ENCODE data around the gene SLC35F3. TPM values are rescaled to one million over a fixed set of nuclear protein-coding genes. Genes with fewer than 3 reads are reported as not detected.

The SLC35F3 gene
- total and polyA plus RNA-seq, 3 experiments from 2014 or later = 0.21 to 7.8 (median 6.9) TPM

- no peak overlapping the region for H3K4me3 Mint-ChIP-seq
Measured at GRCh38 chr1:233962878-233963277, 58.4 kb downstream of the SLC35F3 start.

GRCh38 chr1:233965856-233966255, 61.4 kb downstream of the SLC35F3 start:
- Histone ChIP-seq H3K36me3 (ENCODE audit: insufficient read depth, low read length) (no peaks in the 10 kb centered on the region), H3K27me3 (ENCODE audit: insufficient read depth, low read length, poor library complexity, severe bottlenecking) (no peaks in the 10 kb centered on the region), H3K4me3 (ENCODE audit: low read length) (no peak overlapping the region), H3K9me3 (ENCODE audit: low read length) (no peaks in the 10 kb centered on the region), H3K27ac (ENCODE audit: low read depth, low read length) (no peak overlapping the region), H3K4me1 (ENCODE audit: insufficient read depth, low read length) (no peaks in the 10 kb centered on the region)
- no peaks in the 10 kb centered on the region for H3K4me1 Mint-ChIP-seq
- H3K4me3 Mint-ChIP-seq = no peak overlapping the region
- DNase-seq = no peak
- peaks cover 6 to 21% of the 10 kb centered on the region in 2 donors for H3K27me3 Mint-ChIP-seq
- peaks cover 0 to 4% (median 2%) of the 10 kb centered on the region in 5 donors for H3K9me3 Mint-ChIP-seq
- no peaks in the 10 kb centered on the region for H3K36me3 Mint-ChIP-seq
- POLR2A ChIA-PET = no interaction called here
- CTCF ChIA-PET = no interaction called here
- H3K27ac Mint-ChIP-seq = no peak overlapping the region

More at GRCh38 chr1:233962878-233963277, 58.4 kb downstream of the SLC35F3 start:
- no peak overlapping the region for H3K27ac ChIP-seq (ENCODE audit: low read depth, low read length)
- POLR2A ChIA-PET = no interaction called here
- CTCF ChIA-PET = no interaction called here
- no peak for DNase-seq
- no peak overlapping the region for H3K4me3 ChIP-seq (ENCODE audit: low read length)
- H3K27me3 ChIP-seq (ENCODE audit: insufficient read depth, low read length, poor library complexity, severe bottlenecking) = no peaks in the 10 kb centered on the region
- H3K27me3 Mint-ChIP-seq = peaks cover 6 to 17% of the 10 kb centered on the region in 2 donors
- no peaks in the 10 kb centered on the region for H3K9me3 ChIP-seq (ENCODE audit: low read length)
- H3K9me3 Mint-ChIP-seq = peaks cover 0 to 4% (median 2%) of the 10 kb centered on the region in 5 donors
- H3K36me3 Mint-ChIP-seq = no peaks in the 10 kb centered on the region
- H3K36me3 ChIP-seq (ENCODE audit: insufficient read depth, low read length) = no peaks in the 10 kb centered on the region
- no peaks in the 10 kb centered on the region for H3K4me1 ChIP-seq (ENCODE audit: insufficient read depth, low read length)
- no peaks in the 10 kb centered on the region for H3K4me1 Mint-ChIP-seq
- no peak overlapping the region for H3K27ac Mint-ChIP-seq

GRCh38 chr1:233971753-233972152, 67.3 kb downstream of the SLC35F3 start:
- CTCF ChIA-PET = no interaction called here
- Mint-ChIP-seq H3K27me3 (peaks cover 0 to 7% of the 10 kb centered on the region in 2 donors), H3K4me3 (no peak overlapping the region), H3K9me3 (peaks cover 0 to 2% (median 0%) of the 10 kb centered on the region in 5 donors), H3K27ac (no peak overlapping the region), H3K36me3 (no peaks in the 10 kb centered on the region), H3K4me1 (no peaks in the 10 kb centered on the region)
- no peaks in the 10 kb centered on the region for H3K9me3 ChIP-seq (ENCODE audit: low read length)
- POLR2A ChIA-PET = no interaction called here
- H3K27ac ChIP-seq (ENCODE audit: low read depth, low read length) = no peak overlapping the region
- H3K4me3 ChIP-seq (ENCODE audit: low read length) = no peak overlapping the region
- H3K27me3 ChIP-seq (ENCODE audit: insufficient read depth, low read length, poor library complexity, severe bottlenecking) = no peaks in the 10 kb centered on the region
- no peaks in the 10 kb centered on the region for H3K36me3 ChIP-seq (ENCODE audit: insufficient read depth, low read length)
- H3K4me1 ChIP-seq (ENCODE audit: insufficient read depth, low read length) = no peaks in the 10 kb centered on the region
- DNase-seq = no peak

- H3K27ac ChIP-seq (ENCODE audit: low read depth, low read length) = no peak overlapping the region
- H3K4me1 ChIP-seq (ENCODE audit: insufficient read depth, low read length) = no peaks in the 10 kb centered on the region
- CTCF ChIA-PET = no interaction called here
- POLR2A ChIA-PET = no interaction called here
- Mint-ChIP-seq H3K36me3 (no peaks in the 10 kb centered on the region), H3K27ac (no peak overlapping the region), H3K27me3 (peaks cover 0 to 7% of the 10 kb centered on the region in 2 donors), H3K4me1 (no peaks in the 10 kb centered on the region), H3K4me3 (no peak overlapping the region), H3K9me3 (peaks cover 0 to 2% (median 0%) of the 10 kb centered on the region in 5 donors)
- H3K36me3 ChIP-seq (ENCODE audit: insufficient read depth, low read length) = no peaks in the 10 kb centered on the region
- H3K9me3 ChIP-seq (ENCODE audit: low read length) = no peaks in the 10 kb centered on the region
- DNase-seq = no peak
- H3K4me3 ChIP-seq (ENCODE audit: low read length) = no peak overlapping the region
- no peaks in the 10 kb centered on the region for H3K27me3 ChIP-seq (ENCODE audit: insufficient read depth, low read length, poor library complexity, severe bottlenecking)
Measured at GRCh38 chr1:233972563-233972950, 68.1 kb downstream of the SLC35F3 start.

- POLR2A ChIA-PET = no interaction called here
Measured at GRCh38 chr1:233972951-233973635, 68.6 kb downstream of the SLC35F3 start.

GRCh38 chr1:233975486-233975885, 71.0 kb downstream of the SLC35F3 start:
- Histone ChIP-seq H3K27ac (ENCODE audit: low read depth, low read length) (no peak overlapping the region), H3K4me3 (ENCODE audit: low read length) (no peak overlapping the region), H3K4me1 (ENCODE audit: insufficient read depth, low read length) (no peaks in the 10 kb centered on the region), H3K9me3 (ENCODE audit: low read length) (no peaks in the 10 kb centered on the region), H3K36me3 (ENCODE audit: insufficient read depth, low read length) (no peaks in the 10 kb centered on the region), H3K27me3 (ENCODE audit: insufficient read depth, low read length, poor library complexity, severe bottlenecking) (no peaks in the 10 kb centered on the region)
- Mint-ChIP-seq H3K27me3 (peaks cover 2 to 3% of the 10 kb centered on the region in 2 donors), H3K4me1 (no peaks in the 10 kb centered on the region), H3K4me3 (no peak overlapping the region), H3K36me3 (no peaks in the 10 kb centered on the region), H3K27ac (no peak overlapping the region), H3K9me3 (no peaks in the 10 kb centered on the region)
- ChIA-PET CTCF (no interaction called here), POLR2A (no interaction called here)
- no peak for DNase-seq

More at GRCh38 chr1:233972951-233973635, 68.6 kb downstream of the SLC35F3 start:
- Histone ChIP-seq H3K36me3 (ENCODE audit: insufficient read depth, low read length) (no peaks in the 10 kb centered on the region), H3K27me3 (ENCODE audit: insufficient read depth, low read length, poor library complexity, severe bottlenecking) (no peaks in the 10 kb centered on the region), H3K4me3 (ENCODE audit: low read length) (no peak overlapping the region), H3K27ac (ENCODE audit: low read depth, low read length) (no peak overlapping the region), H3K9me3 (ENCODE audit: low read length) (no peaks in the 10 kb centered on the region), H3K4me1 (ENCODE audit: insufficient read depth, low read length) (no peaks in the 10 kb centered on the region)
- CTCF ChIA-PET = no interaction called here
- no peak for DNase-seq
- peaks cover 2 to 7% of the 10 kb centered on the region in 2 donors for H3K27me3 Mint-ChIP-seq
- no peaks in the 10 kb centered on the region for H3K36me3 Mint-ChIP-seq
- no peaks in the 10 kb centered on the region for H3K4me1 Mint-ChIP-seq
- H3K27ac Mint-ChIP-seq = no peak overlapping the region
- H3K9me3 Mint-ChIP-seq = peaks cover 0 to 2% (median 0%) of the 10 kb centered on the region in 5 donors
- no peak overlapping the region for H3K4me3 Mint-ChIP-seq

- H3K27me3 ChIP-seq (ENCODE audit: insufficient read depth, low read length, poor library complexity, severe bottlenecking) = no peaks in the 10 kb centered on the region
- H3K4me3 ChIP-seq (ENCODE audit: low read length) = no peak overlapping the region
- no peak overlapping the region for H3K27ac ChIP-seq (ENCODE audit: low read depth, low read length)
- H3K36me3 Mint-ChIP-seq = no peaks in the 10 kb centered on the region
- no peaks in the 10 kb centered on the region for H3K9me3 Mint-ChIP-seq
- peaks cover 2 to 10% of the 10 kb centered on the region in 2 donors for H3K27me3 Mint-ChIP-seq
- no peak overlapping the region for H3K4me3 Mint-ChIP-seq
- H3K36me3 ChIP-seq (ENCODE audit: insufficient read depth, low read length) = no peaks in the 10 kb centered on the region
- POLR2A ChIA-PET = no interaction called here
- no peaks in the 10 kb centered on the region for H3K4me1 ChIP-seq (ENCODE audit: insufficient read depth, low read length)
- H3K4me1 Mint-ChIP-seq = no peaks in the 10 kb centered on the region
- no peak for DNase-seq
- H3K27ac Mint-ChIP-seq = no peak overlapping the region
- CTCF ChIA-PET = no interaction called here
- no peaks in the 10 kb centered on the region for H3K9me3 ChIP-seq (ENCODE audit: low read length)
Measured at GRCh38 chr1:233981042-233981675, 76.7 kb downstream of the SLC35F3 start.

- H3K9me3 ChIP-seq (ENCODE audit: low read length) = no peaks in the 10 kb centered on the region
- DNase-seq = no peak
- H3K4me1 Mint-ChIP-seq = no peaks in the 10 kb centered on the region
- no peaks in the 10 kb centered on the region for H3K4me1 ChIP-seq (ENCODE audit: insufficient read depth, low read length)
- ChIA-PET CTCF (no interaction called here), POLR2A (no interaction called here)
- no peaks in the 10 kb centered on the region for H3K36me3 ChIP-seq (ENCODE audit: insufficient read depth, low read length)
- H3K4me3 Mint-ChIP-seq = no peak overlapping the region
- H3K4me3 ChIP-seq (ENCODE audit: low read length) = no peak overlapping the region
- H3K36me3 Mint-ChIP-seq = no peaks in the 10 kb centered on the region
- peaks cover 5 to 22% of the 10 kb centered on the region in 2 donors for H3K27me3 Mint-ChIP-seq
- H3K9me3 Mint-ChIP-seq = no peaks in the 10 kb centered on the region
- no peak overlapping the region for H3K27ac ChIP-seq (ENCODE audit: low read depth, low read length)
- no peak overlapping the region for H3K27ac Mint-ChIP-seq
- H3K27me3 ChIP-seq (ENCODE audit: insufficient read depth, low read length, poor library complexity, severe bottlenecking) = no peaks in the 10 kb centered on the region
Measured at GRCh38 chr1:233982827-233983518, 78.5 kb downstream of the SLC35F3 start.
